Coronary artery (tissue), 2 donors: ENCODE measurements around the gene RRBP1.

Source experiments
- DNase-seq: peaks from one replicate; pipeline ENCODE4 v3.0.0-alpha.2; 2017; ENCODE audit warnings: low spot score
- H3K27ac ChIP-seq, 2 donors: fragments of 200-600 bp; sonication (generic); one replicate each; pipeline ENCODE4 v1.5.1; 2016 to 2019
- H3K4me3 ChIP-seq: fragments of 200-600 bp; sonication (generic); 2 replicates; pipeline ENCODE4 v1.5.1; 2016; ENCODE audit warnings: mild to moderate bottlenecking, moderate library complexity
- TF ChIP-seq, protein P1 (sequence below): fragments of 200-600 bp; sonication (generic); IDR thresholded peaks from one replicate; pipeline ENCODE4 v1.5.1; 2019; ENCODE audit warnings: antibody characterized with exemption

The RRBP1 gene

GRCh38 chr20:17715075-17715474 lies 33.0 kb upstream of the RRBP1 start:
- TF ChIP-seq, protein P1, sequence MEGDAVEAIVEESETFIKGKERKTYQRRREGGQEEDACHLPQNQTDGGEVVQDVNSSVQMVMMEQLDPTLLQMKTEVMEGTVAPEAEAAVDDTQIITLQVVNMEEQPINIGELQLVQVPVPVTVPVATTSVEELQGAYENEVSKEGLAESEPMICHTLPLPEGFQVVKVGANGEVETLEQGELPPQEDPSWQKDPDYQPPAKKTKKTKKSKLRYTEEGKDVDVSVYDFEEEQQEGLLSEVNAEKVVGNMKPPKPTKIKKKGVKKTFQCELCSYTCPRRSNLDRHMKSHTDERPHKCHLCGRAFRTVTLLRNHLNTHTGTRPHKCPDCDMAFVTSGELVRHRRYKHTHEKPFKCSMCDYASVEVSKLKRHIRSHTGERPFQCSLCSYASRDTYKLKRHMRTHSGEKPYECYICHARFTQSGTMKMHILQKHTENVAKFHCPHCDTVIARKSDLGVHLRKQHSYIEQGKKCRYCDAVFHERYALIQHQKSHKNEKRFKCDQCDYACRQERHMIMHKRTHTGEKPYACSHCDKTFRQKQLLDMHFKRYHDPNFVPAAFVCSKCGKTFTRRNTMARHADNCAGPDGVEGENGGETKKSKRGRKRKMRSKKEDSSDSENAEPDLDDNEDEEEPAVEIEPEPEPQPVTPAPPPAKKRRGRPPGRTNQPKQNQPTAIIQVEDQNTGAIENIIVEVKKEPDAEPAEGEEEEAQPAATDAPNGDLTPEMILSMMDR: no peak
- H3K4me3 ChIP-seq: no peak overlapping the region
- no peak overlapping the region for H3K27ac ChIP-seq
- DNase-seq: no peak

DNA sequence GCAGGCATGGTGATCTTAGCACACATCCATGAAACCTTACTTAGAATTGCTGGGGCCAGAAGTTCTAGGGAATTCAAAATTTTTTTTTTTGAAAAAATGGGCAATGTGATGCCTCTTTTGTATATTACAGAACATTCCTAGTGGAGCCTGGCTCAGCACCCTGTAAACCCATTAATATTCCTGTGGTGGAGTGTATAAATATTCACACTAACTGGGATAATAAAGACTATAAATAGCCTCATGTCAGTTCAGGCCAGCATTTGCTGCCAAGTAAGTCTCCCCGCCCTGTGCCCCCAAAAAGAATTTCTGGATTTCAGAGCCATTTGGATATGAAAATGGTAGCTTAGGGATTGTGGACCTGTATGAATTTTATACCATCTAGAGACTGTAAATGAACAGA lies 32.6 kb upstream of the RRBP1 start:
- Histone ChIP-seq H3K4me3 (no peak overlapping the region), H3K27ac (no peak overlapping the region)
- TF ChIP-seq, protein P1: no peak
- no peak for DNase-seq

DNA sequence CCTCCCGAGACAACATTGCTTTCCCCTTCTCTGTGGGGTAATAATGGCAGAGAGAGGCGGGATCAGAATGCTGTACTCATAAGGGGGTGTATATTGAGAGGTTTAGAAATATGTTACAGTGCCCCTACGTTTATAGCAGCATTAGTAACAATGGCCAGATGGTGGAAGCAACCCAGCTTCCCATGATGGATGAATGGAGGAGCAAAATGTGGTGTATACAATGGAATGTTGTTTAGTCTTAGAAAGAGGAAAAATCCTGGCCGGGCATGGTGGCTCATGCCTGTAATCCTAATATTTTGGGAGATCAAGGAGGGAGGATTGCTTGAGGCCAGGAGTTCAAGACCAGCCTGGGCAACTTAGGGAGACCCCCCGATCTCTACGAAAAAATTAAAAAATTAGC lies 30.7 kb upstream of the RRBP1 start:
- H3K27ac ChIP-seq: no peak overlapping the region
- TF ChIP-seq, protein P1: no peak
- DNase-seq: no peak
- no peak overlapping the region for H3K4me3 ChIP-seq

- no peak overlapping the region for H3K4me3 ChIP-seq
- no peak overlapping the region for H3K27ac ChIP-seq
- TF ChIP-seq, protein P1: no peak
- DNase-seq: no peak
These were observed 30.2 kb upstream of the RRBP1 start for GRCh38 chr20:17712201-17712600.

DNA sequence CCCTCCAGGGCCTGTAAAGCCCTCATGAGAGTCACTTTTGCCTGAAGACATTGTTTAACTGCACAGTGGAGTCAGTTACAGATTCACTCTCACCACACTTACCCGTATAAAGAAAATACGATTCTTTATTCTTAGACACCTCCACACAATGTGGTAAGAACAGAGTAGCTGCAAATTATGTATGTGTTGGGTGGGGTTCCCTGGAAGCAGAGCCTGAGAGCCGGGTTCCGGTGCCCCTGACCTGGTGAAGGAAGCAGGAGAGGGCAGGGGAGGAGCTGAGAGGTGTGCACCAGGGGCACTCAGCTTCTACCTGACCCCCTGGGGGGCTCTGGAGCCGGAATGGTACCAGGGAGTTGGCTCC lies 29.2 kb upstream of the RRBP1 start:
- TF ChIP-seq, protein P1: no peak
- no peak for DNase-seq
- Histone ChIP-seq H3K27ac (no peak overlapping the region), H3K4me3 (no peak overlapping the region)

DNA sequence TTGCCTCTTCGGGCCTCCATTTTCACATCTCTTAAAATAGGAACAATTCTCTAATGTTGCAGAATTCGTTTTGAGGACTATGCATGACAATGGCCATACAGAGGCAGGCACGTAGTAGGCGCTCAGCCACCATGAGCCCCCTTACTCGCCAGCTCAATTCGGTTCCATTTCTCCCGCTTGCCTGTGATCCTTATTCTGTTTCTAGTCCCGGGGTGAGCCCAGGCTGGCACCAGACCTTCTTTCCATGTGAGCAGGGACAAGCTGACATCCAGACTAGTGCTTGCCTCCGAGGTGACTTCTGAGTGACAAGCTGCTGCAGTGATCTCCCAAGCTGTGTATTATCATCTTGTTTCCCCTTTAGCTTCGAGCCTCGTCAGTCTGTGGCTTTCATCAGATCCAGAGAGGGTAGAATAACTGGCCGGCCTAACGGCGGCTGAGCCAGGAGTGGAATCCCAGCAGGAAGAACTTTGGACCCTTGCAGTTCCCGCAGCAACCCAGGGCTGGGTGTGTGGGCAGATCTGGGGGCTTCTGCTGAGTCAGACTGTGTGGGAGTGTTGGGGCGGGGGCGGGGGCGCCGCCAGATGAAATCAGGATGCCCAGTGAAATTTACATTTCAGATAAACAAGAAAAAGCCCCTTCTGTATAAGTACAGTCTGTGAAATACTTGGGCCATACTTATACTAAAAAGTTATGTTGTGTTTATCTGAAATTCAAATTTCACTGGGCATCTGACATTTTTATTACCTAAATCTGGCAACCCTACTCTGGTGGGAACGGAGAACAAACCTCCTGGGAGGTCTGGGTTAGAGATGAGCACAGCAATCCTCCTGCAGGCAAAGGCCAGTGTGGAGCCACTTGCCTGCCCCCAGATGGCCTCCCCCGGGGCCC lies 28.6 kb upstream of the RRBP1 start:
- Histone ChIP-seq H3K27ac (no peak overlapping the region), H3K4me3 (no peak overlapping the region)
- no peak for DNase-seq
- TF ChIP-seq, protein P1: no peak
